Osteoblast (primary cell): Measurements from ENCODE around the gene STUM. TPM values are rescaled to one million over a fixed set of nuclear protein-coding genes. Genes with fewer than 3 reads are reported as not detected.

Source experiments
- DNase-seq: peaks from one replicate; pipeline ENCODE4 v3.0.0; 2011; ENCODE audit warnings: low spot score, mixed read lengths; ENCODE audit not compliant: insufficient read length; ENCODE audit errors: missing footprints
- H2AFZ ChIP-seq: 2 replicates; pipeline ENCODE4 v1.6.0; 2011; ENCODE audit warnings: mild to moderate bottlenecking, low read length
- H3K27ac ChIP-seq: 2 replicates; pipeline ENCODE4 v1.5.1; 2011; ENCODE audit warnings: mild to moderate bottlenecking, low read depth, low read length, moderate library complexity
- H3K27me3 ChIP-seq: 2 replicates; pipeline ENCODE4 v1.6.0; 2012; ENCODE audit warnings: mild to moderate bottlenecking, control low read depth, inconsistent platforms, low read length, moderate library complexity; ENCODE audit not compliant: insufficient read depth
- H3K36me3 ChIP-seq: 2 replicates; pipeline ENCODE4 v1.5.1; 2011; ENCODE audit warnings: mild to moderate bottlenecking, low read length, control low read depth, moderate library complexity; ENCODE audit not compliant: insufficient read depth
- H3K4me1 ChIP-seq: 2 replicates; pipeline ENCODE4 v1.5.1; 2011; ENCODE audit warnings: mild to moderate bottlenecking, low read length, control low read depth, moderate library complexity; ENCODE audit not compliant: insufficient read depth
- H3K4me2 ChIP-seq: 2 replicates; pipeline ENCODE4 v1.6.0; 2011; ENCODE audit warnings: mild to moderate bottlenecking, low read length; ENCODE audit not compliant: insufficient read depth
- H3K4me3 ChIP-seq: fragments of 200-600 bp; sonication (generic); 3 replicates; pipeline ENCODE4 v1.5.1; 2012; ENCODE audit warnings: mild to moderate bottlenecking, low read length, inconsistent platforms; ENCODE audit not compliant: insufficient read depth
- H3K79me2 ChIP-seq: 2 replicates; pipeline ENCODE4 v1.6.0; 2012; ENCODE audit warnings: mild to moderate bottlenecking, low read length, control low read depth, inconsistent platforms; ENCODE audit not compliant: insufficient read depth
- H3K9me3 ChIP-seq: 2 replicates; pipeline ENCODE4 v1.5.1; 2011; ENCODE audit warnings: low read depth, low read length, control low read depth
- H4K20me1 ChIP-seq: 2 replicates; pipeline ENCODE4 v1.6.0; 2012; ENCODE audit warnings: mild to moderate bottlenecking, low read length, control low read depth; ENCODE audit not compliant: insufficient read depth
- CTCF ChIP-seq: IDR thresholded peaks from 2 replicates; pipeline ENCODE4 v1.5.1; 2011; ENCODE audit warnings: mild to moderate bottlenecking, low read depth, low read length, moderate library complexity; ENCODE audit errors: extremely low read depth
- total RNA-seq: library from RNA; depleted of rRNA; stranded (reverse); fragments of >200 nt; gene quantifications from 2 replicates; pipeline ENCODE4 v1.2.3, GENCODE V29; 2012

Gene STUM
- total RNA-seq, 1 donor, result under 0.01 TPM

- TF ChIP-seq CTCF, result no peak
- no peak overlapping the region for H3K4me3 ChIP-seq
- peaks cover 2% of the 10 kb centered on the region for H3K9me3 ChIP-seq
- H3K36me3 ChIP-seq, result no peaks in the 10 kb centered on the region
- H3K27ac ChIP-seq, result no peak overlapping the region
- no peaks in the 10 kb centered on the region for H3K4me1 ChIP-seq
- H3K27me3 ChIP-seq, result peaks cover 14% of the 10 kb centered on the region
- no peaks in the 10 kb centered on the region for H3K79me2 ChIP-seq
- no peak overlapping the region for H3K4me2 ChIP-seq
- no peaks in the 10 kb centered on the region for H4K20me1 ChIP-seq
- no peak overlapping the region for H2AFZ ChIP-seq
- no peak for DNase-seq
Measured at GRCh38 chr1:226523646-226524406, 24.7 kb upstream of the STUM start.

- no peak for DNase-seq
- no peak for TF ChIP-seq CTCF
- H3K4me1 ChIP-seq, result no peaks in the 10 kb centered on the region
Measured at GRCh38 chr1:226524547-226524946, 24.0 kb upstream of the STUM start.

GRCh38 chr1:226525750-226526149 is 22.8 kb upstream of the STUM start:
- no peaks in the 10 kb centered on the region for H3K36me3 ChIP-seq
- no peaks in the 10 kb centered on the region for H3K79me2 ChIP-seq
- H3K4me3 ChIP-seq, result no peak overlapping the region
- H3K4me1 ChIP-seq, result no peaks in the 10 kb centered on the region
- no peak overlapping the region for H3K4me2 ChIP-seq
- no peak overlapping the region for H2AFZ ChIP-seq
- H3K27ac ChIP-seq, result no peak overlapping the region
- H4K20me1 ChIP-seq, result no peaks in the 10 kb centered on the region
- peaks cover 9% of the 10 kb centered on the region for H3K27me3 ChIP-seq
- peaks cover 2% of the 10 kb centered on the region for H3K9me3 ChIP-seq
- TF ChIP-seq CTCF, result no peak
- no peak for DNase-seq

More at GRCh38 chr1:226524547-226524946, 24.0 kb upstream of the STUM start:
- Histone ChIP-seq H3K27me3 (peaks cover 9% of the 10 kb centered on the region), H2AFZ (no peak overlapping the region), H3K9me3 (peaks cover 2% of the 10 kb centered on the region), H3K4me3 (no peak overlapping the region), H3K4me2 (no peak overlapping the region), H3K79me2 (no peaks in the 10 kb centered on the region), H3K36me3 (no peaks in the 10 kb centered on the region), H3K27ac (no peak overlapping the region), H4K20me1 (no peaks in the 10 kb centered on the region)

- no peak for TF ChIP-seq CTCF
- Histone ChIP-seq H4K20me1 (no peaks in the 10 kb centered on the region), H3K4me2 (peak overlapping the region; percentile 40), H3K4me3 (peak overlapping the region; percentile 50), H3K4me1 (no peaks in the 10 kb centered on the region), H3K36me3 (no peaks in the 10 kb centered on the region), H3K79me2 (no peaks in the 10 kb centered on the region), H3K27ac (no peak overlapping the region), H2AFZ (peak overlapping the region; percentile 51), H3K9me3 (peaks cover 2% of the 10 kb centered on the region), H3K27me3 (peaks cover 9% of the 10 kb centered on the region)
- no peak for DNase-seq
Measured at GRCh38 chr1:226526801-226527595, 21.6 kb upstream of the STUM start.
